Hepatocyte (in vitro differentiated cells): ENCODE measurements around the gene SLC7A10. TPM values are rescaled to one million over a fixed set of nuclear protein-coding genes. Genes with fewer than 3 reads are reported as not detected.
"Not testable (repeated sequence)": the region's sequence is repeated elsewhere in the genome, so short reads cannot be mapped to it uniquely, and the experiment has no call there.

Experiments used
- DNase-seq: peaks from one replicate; pipeline ENCODE4 v3.0.0-alpha.2; 2016; ENCODE audit warnings: low spot score
- H2AFZ ChIP-seq: fragments of 200-600 bp; sonication (generic); 2 replicates; pipeline ENCODE4 v1.6.0; 2016; ENCODE audit warnings: antibody characterized with exemption, mild to moderate bottlenecking
- H3K27ac ChIP-seq: fragments of 200-600 bp; sonication (generic); 2 replicates; pipeline ENCODE4 v1.5.1; 2016; ENCODE audit warnings: mild to moderate bottlenecking
- H3K27me3 ChIP-seq: fragments of 200-600 bp; sonication (generic); 2 replicates; pipeline ENCODE4 v1.6.1; 2016
- H3K36me3 ChIP-seq: fragments of 200-600 bp; sonication (generic); replicated peaks from 2 replicates; pipeline ENCODE4 v1.5.1; 2016; ENCODE audit warnings: low read depth; ENCODE audit not compliant: insufficient read depth
- H3K4me1 ChIP-seq: fragments of 200-600 bp; sonication (generic); 2 replicates; pipeline ENCODE4 v1.5.1; 2016; ENCODE audit warnings: mild to moderate bottlenecking, moderate library complexity; ENCODE audit not compliant: insufficient read depth
- H3K4me2 ChIP-seq: fragments of 200-600 bp; sonication (generic); 2 replicates; pipeline ENCODE4 v1.6.0; 2016
- H3K4me3 ChIP-seq: fragments of 200-600 bp; sonication (generic); 2 replicates; pipeline ENCODE4 v1.5.1; 2016; ENCODE audit warnings: mild to moderate bottlenecking
- H3K79me2 ChIP-seq: fragments of 200-600 bp; sonication (generic); 2 replicates; pipeline ENCODE4 v1.6.0; 2017; ENCODE audit warnings: mild to moderate bottlenecking
- H3K9me2 ChIP-seq: fragments of 200-600 bp; sonication (generic); replicated peaks from 2 replicates; pipeline ENCODE4 v1.6.0; 2017; ENCODE audit warnings: mild to moderate bottlenecking; ENCODE audit not compliant: insufficient read depth
- H3K9me3 ChIP-seq: fragments of 200-600 bp; sonication (generic); 2 replicates; pipeline ENCODE4 v1.5.1; 2016; ENCODE audit warnings: low read depth, mild to moderate bottlenecking
- H4K20me1 ChIP-seq: fragments of 200-600 bp; sonication (generic); 2 replicates; pipeline ENCODE4 v1.6.0; 2016; ENCODE audit warnings: mild to moderate bottlenecking; ENCODE audit not compliant: insufficient read depth, poor library complexity, severe bottlenecking
- CTCF ChIP-seq: fragments of 200-600 bp; sonication (generic); IDR thresholded peaks from 2 replicates; pipeline ENCODE4 v1.5.1; 2016; ENCODE audit warnings: antibody characterized with exemption, mild to moderate bottlenecking; ENCODE audit not compliant: poor library complexity
- EZH2 ChIP-seq: fragments of 200-600 bp; sonication (generic); IDR thresholded peaks from 2 replicates; pipeline ENCODE4 v1.6.1; 2016; ENCODE audit warnings: antibody characterized with exemption, mild to moderate bottlenecking, borderline replicate concordance
- EZH2phosphoT487 ChIP-seq: fragments of 200-600 bp; sonication (generic); IDR thresholded peaks from one replicate; pipeline ENCODE4 v1.6.1; 2018; ENCODE audit warnings: antibody characterized with exemption, mild to moderate bottlenecking, low read depth, moderate library complexity; ENCODE audit not compliant: unreplicated experiment, severe bottlenecking
- WGBS: methylation state at CpG from one replicate; pipeline ENCODE4 v1.1.6; 2016; ENCODE audit warnings: low lambda C conversion rate; ENCODE audit errors: missing lambda C conversion rate; 5-methylcytosine and 5-hydroxymethylcytosine counted together
- polyA plus RNA-seq: library from polyadenylated mRNA; unstranded; fragments of >200 nt; fragmentation: Nextera tagmentation; extraction: Ambion mirVana; gene quantifications from 2 replicates; pipeline ENCODE4 v1.2.1, GENCODE V29; 2016
- total RNA-seq: library from RNA; depleted of rRNA; stranded (reverse); fragments of >200 nt; gene quantifications from 2 replicates; pipeline ENCODE4 v1.2.3, GENCODE V29; 2014

SLC7A10 gene
- total and polyA plus RNA-seq, 2 experiments from 2014 or later, result 5.5 to 7.3 TPM

DNA sequence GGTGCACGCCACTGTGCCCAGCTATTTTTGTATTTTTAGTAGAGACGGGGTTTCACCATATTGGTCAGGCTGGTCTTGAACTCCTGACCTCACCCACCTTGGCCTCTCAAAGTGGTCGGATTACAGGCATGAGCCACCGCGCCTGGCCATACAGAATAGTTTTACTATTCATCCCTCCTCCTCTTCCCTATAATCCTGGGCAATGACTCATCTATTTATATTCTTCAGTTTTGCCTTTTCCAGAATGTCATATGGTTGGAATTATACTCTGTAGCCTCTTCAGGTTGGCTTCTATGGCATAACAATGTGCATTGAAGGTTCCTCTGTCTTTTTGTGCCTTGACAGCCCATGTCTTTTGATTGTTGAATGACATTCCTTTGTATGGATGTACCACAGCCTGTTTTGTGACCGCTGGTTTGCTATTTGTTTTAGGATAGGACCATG is 53.7 kb downstream of the SLC7A10 start:
- Histone ChIP-seq H3K79me2 (peaks cover 14% of the 10 kb centered on the region), H3K4me2 (no peak overlapping the region), H3K4me3 (no peak overlapping the region), H4K20me1 (no peaks in the 10 kb centered on the region), H2AFZ (no peak overlapping the region), H3K27ac (no peak overlapping the region), H3K36me3 (no peaks in the 10 kb centered on the region), H3K9me2 (no peaks in the 10 kb centered on the region), H3K9me3 (no peaks in the 10 kb centered on the region), H3K27me3 (no peaks in the 10 kb centered on the region), H3K4me1 (peaks cover 8% of the 10 kb centered on the region)
- DNase-seq, result no peak
- no peak for TF ChIP-seq CTCF
- WGBS, result 87% methylated on average over 6 of the region's 6 CpGs

DNA sequence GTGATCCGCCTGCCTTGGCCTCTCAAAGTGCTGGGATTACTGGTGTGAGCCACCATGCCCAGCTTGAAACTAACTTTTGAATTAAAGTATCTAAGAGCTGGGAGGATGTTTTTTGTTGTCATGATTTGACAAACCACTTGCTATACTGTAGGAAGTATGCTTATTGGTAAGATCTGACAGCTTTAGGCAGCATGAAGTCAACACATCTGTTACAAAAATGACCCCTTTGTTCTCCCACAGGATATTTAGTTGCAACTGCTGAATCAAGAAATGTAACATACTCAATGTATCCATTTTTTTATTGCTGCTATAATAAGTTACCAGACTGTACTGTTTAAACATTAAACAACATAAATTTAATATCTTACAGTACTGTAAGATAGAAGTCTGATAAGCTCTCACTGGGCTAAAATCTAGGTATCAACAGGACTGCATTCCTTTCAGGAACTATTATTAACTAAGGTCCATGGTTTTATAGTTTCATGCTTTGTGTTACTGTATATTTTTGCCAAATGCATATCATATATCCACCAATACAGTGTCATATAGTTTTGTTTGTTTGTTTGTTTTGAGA is 54.3 kb downstream of the SLC7A10 start:
- peaks cover 14% of the 10 kb centered on the region for H3K79me2 ChIP-seq
- no peaks in the 10 kb centered on the region for H4K20me1 ChIP-seq
- H3K4me1 ChIP-seq, result peaks cover 8% of the 10 kb centered on the region
- H3K27ac ChIP-seq, result no peak overlapping the region
- WGBS, result 88% methylated on average over 1 of the region's 1 CpG
- H2AFZ ChIP-seq, result no peak overlapping the region
- no peaks in the 10 kb centered on the region for H3K27me3 ChIP-seq
- H3K9me2 ChIP-seq, result no peaks in the 10 kb centered on the region
- DNase-seq, result no peak
- no peaks in the 10 kb centered on the region for H3K36me3 ChIP-seq
- no peak overlapping the region for H3K4me3 ChIP-seq
- no peak for TF ChIP-seq EZH2
- TF ChIP-seq CTCF, result no peak
- TF ChIP-seq EZH2phosphoT487, result no peak
- no peak overlapping the region for H3K4me2 ChIP-seq
- H3K9me3 ChIP-seq, result no peaks in the 10 kb centered on the region

- Histone ChIP-seq H3K9me3 (no peaks in the 10 kb centered on the region), H2AFZ (no peak overlapping the region), H3K36me3 (no peaks in the 10 kb centered on the region), H3K79me2 (no peaks in the 10 kb centered on the region), H3K4me1 (no peaks in the 10 kb centered on the region), H3K4me2 (no peak overlapping the region), H4K20me1 (no peaks in the 10 kb centered on the region), H3K27ac (no peak overlapping the region), H3K4me3 (no peak overlapping the region), H3K9me2 (no peaks in the 10 kb centered on the region), H3K27me3 (no peaks in the 10 kb centered on the region)
- WGBS, result 87% methylated on average over 1 of the region's 1 CpG
- no peak for DNase-seq
- no peak for TF ChIP-seq EZH2
- TF ChIP-seq CTCF, result no peak
- no peak for TF ChIP-seq EZH2phosphoT487
These were observed 57.1 kb downstream of the SLC7A10 start for GRCh38 chr19:33168528-33168927.

DNA sequence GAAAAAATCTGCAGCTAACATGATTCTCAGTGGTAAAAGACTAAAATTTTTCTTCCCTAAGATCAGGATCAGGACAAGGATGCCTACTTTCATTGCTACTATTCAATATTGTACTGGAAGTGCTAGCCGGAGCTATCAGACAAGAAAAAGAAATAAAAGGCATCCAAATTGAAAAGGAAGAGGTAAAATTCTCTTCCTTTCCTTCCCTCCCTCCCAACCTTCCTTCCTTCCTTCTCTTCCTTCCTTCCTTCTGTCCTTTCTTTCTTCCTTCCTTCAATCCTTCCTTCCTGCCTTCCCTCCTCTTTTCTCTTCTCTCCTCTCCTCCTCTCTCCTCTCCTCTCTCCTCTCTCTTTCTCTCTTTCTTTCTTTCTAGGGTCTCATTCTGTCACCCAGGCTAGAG is 58.2 kb downstream of the SLC7A10 start:
- Histone ChIP-seq H3K27ac (no peak overlapping the region), H3K27me3 (no peaks in the 10 kb centered on the region), H3K9me2 (no peaks in the 10 kb centered on the region), H3K4me3 (no peak overlapping the region), H3K79me2 (no peaks in the 10 kb centered on the region), H3K4me2 (no peak overlapping the region), H4K20me1 (no peaks in the 10 kb centered on the region), H2AFZ (no peak overlapping the region), H3K36me3 (no peaks in the 10 kb centered on the region), H3K9me3 (no peaks in the 10 kb centered on the region), H3K4me1 (no peaks in the 10 kb centered on the region)
- no peak for TF ChIP-seq EZH2
- TF ChIP-seq EZH2phosphoT487, result no peak
- no peak for TF ChIP-seq CTCF
- no peak for DNase-seq
- 100% methylated on average over 1 of the region's 1 CpG for WGBS

DNA sequence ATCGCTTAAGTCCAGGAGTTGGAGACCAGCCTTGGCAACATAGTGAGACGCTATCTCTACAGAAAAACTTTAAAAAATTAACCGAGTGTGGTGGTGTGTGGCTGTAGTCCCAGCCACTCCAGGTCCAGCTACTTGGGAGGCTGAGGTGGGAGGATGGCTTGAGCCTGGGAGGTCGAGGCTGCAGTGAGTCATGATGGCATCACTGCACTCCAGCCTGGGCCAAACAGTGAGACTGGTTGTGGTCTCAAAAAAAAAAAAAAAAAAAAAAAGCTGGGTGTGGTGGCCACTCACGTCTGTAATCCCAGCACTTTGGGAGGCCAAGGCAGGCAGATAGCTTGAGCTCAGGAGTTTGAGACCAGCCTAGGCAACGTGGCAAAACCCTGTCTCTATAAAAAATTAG is 59.6 kb downstream of the SLC7A10 start:
- not testable (repeated sequence) for H2AFZ ChIP-seq, H3K9me3 ChIP-seq, H3K27me3 ChIP-seq, H3K27ac ChIP-seq, H3K36me3 ChIP-seq, DNase-seq, H3K4me2 ChIP-seq, H3K9me2 ChIP-seq, H3K79me2 ChIP-seq, H3K4me1 ChIP-seq, H4K20me1 ChIP-seq, H3K4me3 ChIP-seq
- WGBS, result 86% methylated on average over 6 of the region's 6 CpGs
